ENCODE results near the gene HID1. TPM values are rescaled to one million over a fixed set of nuclear protein-coding genes. Genes with fewer than 3 reads are reported as not detected.

HID1 gene
- total and polyA plus RNA-seq, 9 of the 15 experiments (the other 6 are each of a cell fraction or from before 2014, with no cell fraction given), result 0.14 to 2.1 (median 0.54) TPM; not detected in 2

- peak; percentile 97 for TF ChIP-seq MGA (IDR thresholded peaks at IDR 0.05)
These were observed 48.9 kb downstream of the HID1 start (continued) for GRCh38 chr17:74923538-74924249.
